SK-N-MC (cell line): ENCODE measurements around the gene HELZ.
"Not testable (repeated sequence)": the region's sequence is repeated elsewhere in the genome, so short reads cannot be mapped to it uniquely, and the experiment has no call there.

Experiments used
- DNase-seq: peaks from one replicate; pipeline ENCODE4 v3.0.0-alpha.2; 2011; ENCODE audit warnings: low read depth, low spot score
- H3K27ac ChIP-seq: fragments of 200-600 bp; sonication (generic); 2 replicates; pipeline ENCODE4 v1.5.1; 2016; ENCODE audit warnings: mixed run types
- H3K36me3 ChIP-seq: fragments of 200-600 bp; sonication (generic); 2 replicates; pipeline ENCODE4 v1.6.1; 2017; ENCODE audit warnings: antibody characterized with exemption, low read length, mixed read lengths; ENCODE audit not compliant: insufficient read depth
- H3K4me3 ChIP-seq: fragments of 200-600 bp; sonication (generic); 2 replicates; pipeline ENCODE4 v1.5.1; 2016
- H3K9ac ChIP-seq: fragments of 200-600 bp; sonication (generic); 2 replicates; pipeline ENCODE4 v1.8.0; 2017; ENCODE audit warnings: mixed run types, mixed read lengths; ENCODE audit not compliant: insufficient read length
- H3K9me3 ChIP-seq: fragments of 200-600 bp; sonication (generic); 2 replicates; pipeline ENCODE4 v1.6.1; 2017; ENCODE audit warnings: low read depth, mild to moderate bottlenecking, antibody characterized with exemption, low read length, moderate library complexity, mixed read lengths
- EZH2 ChIP-seq: fragments of 200-600 bp; sonication (generic); IDR thresholded peaks from one replicate; pipeline ENCODE4 v1.6.1; 2017; ENCODE audit warnings: antibody characterized with exemption
- FOXP2 ChIP-seq: optimal IDR thresholded peaks from 2 replicates; pipeline ENCODE3; 2011; ENCODE audit warnings: mild to moderate bottlenecking, moderate library complexity; ENCODE audit not compliant: insufficient read depth; ENCODE audit errors: extremely low read length, control extremely low read depth
- POLR2AphosphoS5 ChIP-seq: IDR thresholded peaks from 2 replicates; pipeline ENCODE4 v1.6.1; 2012; ENCODE audit warnings: mild to moderate bottlenecking, low read depth, low read length, borderline replicate concordance

HELZ gene

DNA sequence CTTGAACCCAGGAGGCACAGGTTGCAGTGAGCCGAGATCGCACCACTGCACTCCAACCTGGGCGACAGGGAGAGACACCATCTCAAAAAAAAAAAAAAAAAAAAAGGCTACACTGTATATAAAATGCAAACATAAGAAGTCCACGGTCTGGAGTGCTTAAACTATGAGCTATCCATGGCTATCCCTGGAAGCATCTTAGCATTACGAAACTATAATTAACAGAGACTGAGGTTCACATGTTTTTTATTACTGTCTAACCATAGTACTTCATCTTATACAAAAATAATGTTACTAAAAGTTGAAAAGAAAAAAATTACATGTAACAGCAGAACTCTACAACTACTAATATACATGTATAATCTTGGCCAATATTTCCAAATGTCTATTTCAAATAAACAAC lies 32.8 kb downstream of the HELZ start:
- Histone ChIP-seq H3K9me3 (no peaks in the 10 kb centered on the region), H3K27ac (peak overlapping the region; percentile 70), H3K9ac (no peak overlapping the region), H3K4me3 (peak overlapping the region; percentile 3), H3K36me3 (peaks cover 28% of the 10 kb centered on the region)
- DNase-seq = no peak
- TF ChIP-seq EZH2 (no peak), FOXP2 (no peak), POLR2AphosphoS5 (no peak)

- TF ChIP-seq EZH2 (no peak), POLR2AphosphoS5 (no peak), FOXP2 (no peak)
Observed at GRCh38 chr17:67211742-67212141, 33.3 kb downstream of the HELZ start.

DNA sequence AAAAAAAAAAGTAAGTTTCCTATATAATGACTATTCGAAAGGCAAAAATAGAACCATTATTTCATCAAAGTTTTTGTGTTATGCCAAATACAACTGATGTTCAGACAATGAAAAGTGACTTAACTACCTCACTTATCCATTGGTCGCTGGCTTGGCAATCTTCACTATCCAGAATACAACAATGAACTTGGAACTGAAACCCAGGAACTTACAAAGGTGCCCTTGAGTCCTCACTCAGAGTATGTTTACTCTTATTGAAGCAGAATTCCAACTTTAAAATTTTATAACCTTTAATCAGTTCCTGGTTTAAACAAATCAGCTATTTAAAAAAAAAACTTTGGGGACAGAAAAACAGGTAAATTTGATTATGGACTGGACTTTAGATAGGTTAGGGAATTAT lies 34.1 kb downstream of the HELZ start:
- TF ChIP-seq POLR2AphosphoS5 (no peak), EZH2 (no peak), FOXP2 (no peak)
- Histone ChIP-seq H3K36me3 (peaks cover 16% of the 10 kb centered on the region), H3K9ac (no peak overlapping the region), H3K27ac (peak overlapping the region; percentile 70; the same call in 1 of the 2 replicates), H3K4me3 (no peak overlapping the region), H3K9me3 (no peaks in the 10 kb centered on the region)
- no peak for DNase-seq

More at GRCh38 chr17:67211742-67212141, 33.3 kb downstream of the HELZ start:
- H3K4me3 ChIP-seq = no peak overlapping the region
- DNase-seq = no peak
- H3K9me3 ChIP-seq = no peaks in the 10 kb centered on the region
- peaks cover 23% of the 10 kb centered on the region for H3K36me3 ChIP-seq
- no peak overlapping the region for H3K9ac ChIP-seq
- H3K27ac ChIP-seq = peak overlapping the region; percentile 70

- DNase-seq = no peak
- Histone ChIP-seq H3K9me3 (no peaks in the 10 kb centered on the region), H3K36me3 (peaks cover 11% of the 10 kb centered on the region), H3K9ac (no peak overlapping the region), H3K4me3 (no peak overlapping the region), H3K27ac (peak overlapping the region; percentile 58; the same call in 1 of the 2 replicates)
- TF ChIP-seq POLR2AphosphoS5 (no peak), FOXP2 (no peak)
Observed at GRCh38 chr17:67208232-67208631, 36.8 kb downstream of the HELZ start.

GRCh38 chr17:67203818-67204217 lies 41.2 kb downstream of the HELZ start:
- TF ChIP-seq FOXP2 = no peak
- TF ChIP-seq EZH2 = no peak
- TF ChIP-seq POLR2AphosphoS5 = no peak

DNA sequence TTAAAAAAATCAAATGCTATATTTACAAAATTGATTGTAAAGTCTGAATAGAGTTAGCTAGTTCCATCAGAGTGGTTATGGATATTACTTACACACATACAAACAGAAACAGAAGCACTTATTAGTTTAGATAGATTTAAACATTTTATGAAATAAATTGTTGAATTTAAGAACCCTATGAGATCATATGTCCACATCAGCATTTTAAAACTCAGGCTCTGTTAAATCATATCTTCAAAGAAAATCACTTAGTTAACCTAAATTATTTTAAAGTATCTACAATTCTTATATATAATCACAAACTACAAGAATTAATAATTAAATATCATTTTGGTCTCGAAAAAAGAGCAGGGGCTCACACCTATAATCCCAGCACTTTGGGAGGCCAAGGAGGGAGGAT lies 42.5 kb downstream of the HELZ start:
- no peak for DNase-seq
- H3K27ac ChIP-seq = no peak overlapping the region
- TF ChIP-seq EZH2 = no peak
- no peak for TF ChIP-seq FOXP2
- no peak for TF ChIP-seq POLR2AphosphoS5

More at GRCh38 chr17:67203818-67204217, 41.2 kb downstream of the HELZ start:
- H3K27ac ChIP-seq = peak overlapping the region; percentile 10
- H3K4me3 ChIP-seq = no peak overlapping the region
- no peak overlapping the region for H3K9ac ChIP-seq
- H3K9me3 ChIP-seq = no peaks in the 10 kb centered on the region
- peaks cover 39% of the 10 kb centered on the region for H3K36me3 ChIP-seq
- DNase-seq = no peak

GRCh38 chr17:67200727-67201301 lies 44.2 kb downstream of the HELZ start:
- TF ChIP-seq FOXP2 (no peak), POLR2AphosphoS5 (no peak), EZH2 (no peak)
- no peak overlapping the region for H3K9ac ChIP-seq
- H3K4me3 ChIP-seq = no peak overlapping the region
- peaks cover 56% of the 10 kb centered on the region for H3K36me3 ChIP-seq
- no peak for DNase-seq
- no peaks in the 10 kb centered on the region for H3K9me3 ChIP-seq
- no peak overlapping the region for H3K27ac ChIP-seq

More for the DNA sequence above, 42.5 kb downstream of the HELZ start:
- Histone ChIP-seq H3K4me3 (no peak overlapping the region), H3K9me3 (no peaks in the 10 kb centered on the region), H3K36me3 (peaks cover 40% of the 10 kb centered on the region), H3K9ac (no peak overlapping the region)

GRCh38 chr17:67198131-67198530 lies 46.9 kb downstream of the HELZ start:
- TF ChIP-seq POLR2AphosphoS5 (no peak), EZH2 (no peak), FOXP2 (no peak)
- Histone ChIP-seq H3K9ac (no peak overlapping the region), H3K4me3 (no peak overlapping the region), H3K27ac (no peak overlapping the region), H3K9me3 (no peaks in the 10 kb centered on the region), H3K36me3 (peaks cover 59% of the 10 kb centered on the region)
- no peak for DNase-seq

DNA sequence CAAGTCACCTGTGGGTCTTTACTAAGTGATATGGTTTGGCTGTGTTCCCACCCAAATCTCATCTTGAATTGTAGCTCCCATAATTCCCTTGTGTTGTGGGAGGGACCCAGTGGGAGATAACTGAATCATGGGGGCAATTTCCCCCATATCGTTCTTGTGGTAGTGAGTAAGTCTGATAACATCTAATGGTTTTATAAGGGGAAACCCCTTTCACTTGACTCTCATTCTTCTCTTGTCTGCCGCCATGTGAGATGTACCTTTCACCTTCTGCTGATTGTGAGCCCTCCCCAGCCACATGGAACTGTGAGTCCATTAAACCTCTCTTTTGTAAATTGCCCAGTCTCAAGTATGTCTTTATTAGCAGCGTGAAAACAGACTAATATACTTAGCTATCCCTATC lies 48.0 kb downstream of the HELZ start:
- DNase-seq, H3K27ac ChIP-seq, H3K4me3 ChIP-seq, H3K9ac ChIP-seq, H3K9me3 ChIP-seq: not testable (repeated sequence)
- H3K36me3 ChIP-seq = peaks cover 58% of the 10 kb centered on the region
